Effector memory CD8-positive, alpha-beta T cell (primary cell): Measurements from ENCODE around the gene CELF5.
A peak's percentile ranks its signal among the peaks of the same experiment; 100 is the strongest.
"Not testable (repeated sequence)": the region's sequence is repeated elsewhere in the genome, so short reads cannot be mapped to it uniquely, and the experiment has no call there.

ENCODE experiments used
- ATAC-seq: fragments of 150-1000 bp; cut with Tn5 transposase; replicated peaks from 2 replicates; pipeline ENCODE4 v1.10.0; 2021; ENCODE audit warnings: mild to moderate bottlenecking, moderate library complexity
- DNase-seq, 3 experiments: peaks; one replicate each; pipeline ENCODE4 v3.0.0; 2021
- H3K27ac Mint-ChIP-seq, 2 donors: one replicate each; pipeline ENCODE4 v1.8.0; 2022; ENCODE audit warnings: mild to moderate bottlenecking in 2 of 2, mixed read lengths in 2 of 2, moderate library complexity in 2 of 2
- H3K27me3 Mint-ChIP-seq, 2 donors: one replicate each; pipeline ENCODE4 v1.8.0; 2022; ENCODE audit warnings: mixed read lengths in 2 of 2
- H3K36me3 Mint-ChIP-seq: one replicate; pipeline ENCODE4 v1.8.0; 2022; ENCODE audit warnings: mild to moderate bottlenecking, moderate library complexity, mixed read lengths; ENCODE audit not compliant: insufficient read depth
- H3K4me1 Mint-ChIP-seq, 2 donors: one replicate each; pipeline ENCODE4 v1.8.0; 2022; ENCODE audit warnings: low read depth in 2 of 2, mixed read lengths in 2 of 2
- H3K4me3 Mint-ChIP-seq, 2 donors: one replicate each; pipeline ENCODE4 v1.8.0; 2022; ENCODE audit warnings: mild to moderate bottlenecking in 2 of 2, mixed read lengths in 2 of 2, moderate library complexity in 2 of 2
- H3K9me3 Mint-ChIP-seq, 2 donors: one replicate each; pipeline ENCODE4 v1.8.0; 2022; ENCODE audit warnings: mixed read lengths in 2 of 2

Gene CELF5

GRCh38 chr19:3186891-3187661 lies 37.4 kb upstream of the CELF5 start:
- H3K4me1 Mint-ChIP-seq = peaks cover 53 to 54% of the 10 kb centered on the region in 2 donors
- H3K27me3 Mint-ChIP-seq = no peaks in the 10 kb centered on the region
- peaks cover 43% of the 10 kb centered on the region for H3K36me3 Mint-ChIP-seq
- peak overlapping the region; percentile 54 to 83 for H3K27ac Mint-ChIP-seq
- H3K9me3 Mint-ChIP-seq = no peaks in the 10 kb centered on the region
- peak overlapping the region; percentile 89 to 95 for H3K4me3 Mint-ChIP-seq
- DNase-seq = no peak
- ATAC-seq = no peak

GRCh38 chr19:3187662-3188511 lies 36.6 kb upstream of the CELF5 start:
- peaks cover 36% of the 10 kb centered on the region for H3K36me3 Mint-ChIP-seq
- peak overlapping the region in 1 of 2 donors; percentile 73 for H3K27ac Mint-ChIP-seq
- no peaks in the 10 kb centered on the region for H3K9me3 Mint-ChIP-seq
- peak overlapping the region; percentile 89 to 95 for H3K4me3 Mint-ChIP-seq
- no peaks in the 10 kb centered on the region for H3K27me3 Mint-ChIP-seq
- DNase-seq (no peak), ATAC-seq (no peak)
- H3K4me1 Mint-ChIP-seq = peaks cover 50 to 51% of the 10 kb centered on the region in 2 donors

GRCh38 chr19:3188627-3189596 lies 35.5 kb upstream of the CELF5 start:
- ATAC-seq = no peak
- peak overlapping the region in 1 of 2 donors; percentile 73 for H3K27ac Mint-ChIP-seq
- peak overlapping the region; percentile 89 to 95 for H3K4me3 Mint-ChIP-seq
- DNase-seq = no peak
- no peaks in the 10 kb centered on the region for H3K9me3 Mint-ChIP-seq
- H3K4me1 Mint-ChIP-seq = peaks cover 42 to 44% of the 10 kb centered on the region in 2 donors
- no peaks in the 10 kb centered on the region for H3K27me3 Mint-ChIP-seq
- peaks cover 26% of the 10 kb centered on the region for H3K36me3 Mint-ChIP-seq

DNA sequence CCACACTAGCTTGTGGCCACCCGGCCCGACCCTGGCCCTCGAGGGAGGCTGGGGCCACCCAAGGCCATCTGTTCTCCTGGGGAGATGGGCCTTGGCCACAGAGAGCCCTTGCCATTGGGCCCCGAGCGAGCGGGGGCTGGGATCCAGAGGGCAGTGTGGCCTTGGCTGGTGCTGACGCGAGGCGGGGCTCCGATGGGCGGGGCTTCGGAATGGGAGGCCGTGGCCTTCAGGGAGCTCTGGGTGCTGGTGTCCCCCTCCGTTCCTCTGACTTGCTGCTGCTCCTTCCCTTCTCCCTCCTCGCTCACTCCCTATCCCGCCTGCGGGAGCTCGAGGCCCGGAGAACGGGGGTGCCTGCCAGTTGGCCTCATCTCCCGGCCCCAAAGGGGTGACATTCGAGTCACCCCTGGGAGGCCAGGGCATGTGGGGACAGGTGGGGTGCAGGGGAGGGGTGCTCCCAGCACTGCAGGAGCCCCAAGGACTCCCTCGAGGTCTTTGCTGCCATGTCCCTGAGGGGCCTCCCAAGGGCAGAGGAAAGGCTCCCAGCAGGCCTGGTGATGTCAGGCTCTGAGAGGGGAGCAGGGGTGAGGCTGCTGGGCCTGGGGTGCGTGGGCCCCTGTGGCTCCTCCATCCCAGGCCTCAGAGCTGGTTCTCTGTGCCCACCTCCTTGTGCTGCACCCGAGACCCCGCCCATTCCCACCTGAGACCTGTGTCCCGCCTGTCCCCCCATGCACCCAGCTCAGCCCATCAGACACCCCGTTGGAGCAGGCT lies 34.6 kb upstream of the CELF5 start:
- peaks cover 22% of the 10 kb centered on the region for H3K36me3 Mint-ChIP-seq
- no peak for DNase-seq
- peaks cover 32 to 35% of the 10 kb centered on the region in 2 donors for H3K4me1 Mint-ChIP-seq
- no peaks in the 10 kb centered on the region for H3K27me3 Mint-ChIP-seq
- ATAC-seq = no peak
- H3K4me3 Mint-ChIP-seq = no peak overlapping the region
- H3K9me3 Mint-ChIP-seq = no peaks in the 10 kb centered on the region
- H3K27ac Mint-ChIP-seq = no peak overlapping the region

- no peak overlapping the region for H3K4me3 Mint-ChIP-seq
- peaks cover 28 to 31% of the 10 kb centered on the region in 2 donors for H3K4me1 Mint-ChIP-seq
- ATAC-seq = no peak
- H3K9me3 Mint-ChIP-seq = no peaks in the 10 kb centered on the region
- no peak for DNase-seq
- no peak overlapping the region for H3K27ac Mint-ChIP-seq
- peaks cover 17% of the 10 kb centered on the region for H3K36me3 Mint-ChIP-seq
- H3K27me3 Mint-ChIP-seq = no peaks in the 10 kb centered on the region
These were observed 34.0 kb upstream of the CELF5 start for GRCh38 chr19:3190470-3190770.

DNA sequence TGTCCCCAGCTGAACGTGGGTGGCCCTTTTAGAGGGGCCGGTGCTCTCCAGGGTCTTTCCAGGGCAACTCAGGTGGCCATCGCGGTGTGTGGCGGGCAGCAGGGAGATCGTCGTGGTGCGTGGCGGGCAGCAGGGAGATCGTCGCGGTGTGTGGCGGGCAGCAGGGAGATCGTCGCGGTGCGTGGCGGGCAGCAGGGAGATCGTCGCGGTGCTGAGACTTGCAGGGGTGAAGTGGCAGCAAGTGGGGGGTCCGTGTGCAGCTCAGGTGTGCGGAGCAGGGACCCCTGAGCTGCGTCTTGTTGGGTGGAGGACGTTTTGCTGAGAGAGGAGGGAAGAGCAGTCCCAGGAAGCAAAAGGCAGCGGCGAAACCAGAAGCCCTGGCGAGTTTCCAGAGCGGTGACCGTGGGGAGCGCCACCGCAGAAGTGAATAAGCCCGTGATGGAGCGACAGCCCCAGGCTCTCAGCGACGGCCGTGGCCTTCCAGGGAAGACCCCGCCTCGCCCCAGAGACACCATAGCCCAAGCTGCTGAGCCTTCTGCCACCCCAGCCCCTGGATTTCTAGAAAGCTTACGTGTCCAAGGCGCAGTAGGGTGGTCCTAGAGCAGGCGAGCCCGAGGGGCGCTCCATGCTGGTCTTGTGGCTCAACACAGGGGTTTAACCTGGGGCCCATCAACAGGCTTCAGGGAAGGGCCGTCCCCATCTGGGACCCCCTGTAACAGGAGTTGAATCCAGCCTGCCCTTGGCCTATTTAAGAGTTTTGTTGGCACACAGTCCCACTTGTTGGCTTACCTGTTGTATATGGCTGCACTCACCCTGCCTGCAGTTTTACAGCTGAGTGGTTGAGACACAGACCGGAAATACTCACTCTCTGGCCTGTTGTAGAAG lies 33.3 kb upstream of the CELF5 start:
- H3K4me3 Mint-ChIP-seq = no peak overlapping the region
- no peaks in the 10 kb centered on the region for H3K27me3 Mint-ChIP-seq
- H3K36me3 Mint-ChIP-seq = peaks cover 10% of the 10 kb centered on the region
- no peak overlapping the region for H3K27ac Mint-ChIP-seq
- H3K9me3 Mint-ChIP-seq = no peaks in the 10 kb centered on the region
- peaks cover 26 to 30% of the 10 kb centered on the region in 2 donors for H3K4me1 Mint-ChIP-seq
- ATAC-seq (no peak), DNase-seq (no peak)

DNA sequence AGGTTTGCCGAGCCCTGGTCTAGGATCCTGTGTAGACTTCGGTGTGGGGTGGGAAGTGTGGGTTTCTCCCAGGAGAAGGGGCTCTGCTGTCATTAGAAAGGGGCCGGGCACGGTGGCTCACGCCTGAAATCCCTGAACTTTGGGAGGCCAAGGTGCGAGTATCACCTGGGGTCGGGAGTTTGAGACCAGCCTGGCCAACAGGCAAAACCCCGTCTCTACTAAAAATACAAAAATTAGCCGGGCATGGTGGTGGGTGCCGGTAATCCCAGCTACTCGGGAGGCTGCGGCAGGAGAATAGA lies 32.7 kb upstream of the CELF5 start:
- H3K9me3 Mint-ChIP-seq, H3K36me3 Mint-ChIP-seq, H3K27me3 Mint-ChIP-seq: not testable (repeated sequence)

DNA sequence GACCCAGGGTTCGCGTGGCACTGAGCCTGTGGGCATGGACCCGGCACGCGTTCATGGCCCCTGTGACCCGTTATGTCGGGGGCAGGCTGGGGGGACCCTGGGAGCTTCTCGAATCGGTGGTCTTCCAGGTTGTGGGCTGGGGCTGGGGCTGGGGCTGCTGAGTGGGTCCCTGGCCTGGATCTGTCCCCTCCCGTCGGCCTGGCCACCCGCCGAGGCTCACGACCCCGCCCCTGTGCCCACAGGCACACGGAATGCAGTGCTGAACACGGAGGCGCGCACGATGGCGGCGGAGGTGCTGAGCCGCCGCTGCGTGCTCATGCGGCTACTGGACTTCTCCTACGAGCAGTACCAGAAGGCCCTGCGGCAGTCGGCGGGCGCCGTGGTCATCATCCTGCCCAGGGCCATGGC lies 32.2 kb upstream of the CELF5 start:
- H3K36me3 Mint-ChIP-seq = peaks cover 10% of the 10 kb centered on the region
- no peak for DNase-seq
- no peaks in the 10 kb centered on the region for H3K9me3 Mint-ChIP-seq
- no peak overlapping the region for H3K27ac Mint-ChIP-seq
- no peak overlapping the region for H3K4me3 Mint-ChIP-seq
- H3K27me3 Mint-ChIP-seq = no peaks in the 10 kb centered on the region
- no peak for ATAC-seq
- peaks cover 17 to 21% of the 10 kb centered on the region in 2 donors for H3K4me1 Mint-ChIP-seq

More for the DNA sequence above, 32.7 kb upstream of the CELF5 start:
- ATAC-seq, DNase-seq, H3K27ac Mint-ChIP-seq, H3K4me3 Mint-ChIP-seq: not testable (repeated sequence)
- H3K4me1 Mint-ChIP-seq = peaks cover 22 to 26% of the 10 kb centered on the region in 2 donors

- Mint-ChIP-seq H3K36me3 (peaks cover 10% of the 10 kb centered on the region), H3K4me1 (peaks cover 13 to 16% of the 10 kb centered on the region in 2 donors), H3K9me3 (no peaks in the 10 kb centered on the region), H3K27ac (no peak overlapping the region), H3K4me3 (no peak overlapping the region), H3K27me3 (no peaks in the 10 kb centered on the region)
- ATAC-seq (no peak), DNase-seq (no peak)
These were observed 31.8 kb upstream of the CELF5 start for GRCh38 chr19:3192684-3193083.

DNA sequence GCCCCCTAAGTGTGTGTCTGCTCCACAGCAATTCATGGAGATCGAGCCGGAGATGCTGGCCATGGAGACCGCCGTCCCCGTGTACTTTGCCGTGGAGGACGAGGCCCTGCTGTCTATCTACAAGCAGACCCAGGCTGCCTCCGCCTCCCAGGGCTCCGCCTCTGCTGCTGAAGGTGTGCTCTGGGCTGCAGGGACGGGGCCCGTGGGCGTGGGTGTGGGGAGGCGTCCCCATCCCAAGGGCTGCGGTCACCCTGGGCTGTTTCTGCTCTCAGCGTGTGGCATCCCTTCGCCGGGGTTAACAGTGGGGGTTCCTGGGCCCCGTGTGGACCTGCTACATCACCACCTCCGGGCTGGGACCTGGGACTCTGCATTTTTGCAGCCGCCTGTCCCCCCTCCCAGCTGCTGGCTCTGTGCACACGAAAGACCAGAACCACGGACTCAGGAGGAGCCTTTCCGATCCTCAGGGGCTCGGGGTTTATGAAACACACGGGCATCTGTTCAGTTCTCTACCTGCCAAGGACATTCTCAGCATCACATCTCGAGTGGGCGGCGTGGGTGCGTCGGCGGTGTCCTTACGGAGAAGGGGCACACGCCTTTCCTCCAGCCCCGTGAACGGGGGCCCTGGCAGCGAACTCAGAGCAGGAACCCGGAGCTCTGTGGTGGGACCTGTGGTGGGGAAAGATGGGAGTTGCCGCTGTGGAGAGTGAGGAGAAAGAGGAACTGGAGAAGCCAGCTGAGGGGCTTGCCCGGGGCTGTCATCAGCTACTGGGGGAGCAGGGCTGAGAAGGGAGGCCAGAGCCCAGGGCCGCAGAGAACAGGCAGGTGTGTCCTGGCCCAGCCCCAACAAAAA lies 31.0 kb upstream of the CELF5 start:
- peaks cover 7% of the 10 kb centered on the region for H3K36me3 Mint-ChIP-seq
- no peaks in the 10 kb centered on the region for H3K9me3 Mint-ChIP-seq
- DNase-seq (no peak), ATAC-seq (no peak)
- peak overlapping the region in 1 of 2 donors; percentile 78 for H3K27ac Mint-ChIP-seq
- H3K27me3 Mint-ChIP-seq = no peaks in the 10 kb centered on the region
- peaks cover 5 to 10% of the 10 kb centered on the region in 2 donors for H3K4me1 Mint-ChIP-seq
- H3K4me3 Mint-ChIP-seq = no peak overlapping the region
